ENCODE data around the gene POLR3A.
"Not testable (repeated sequence)": the region's sequence is repeated elsewhere in the genome, so short reads cannot be mapped to it uniquely, and the experiment has no call there.

POLR3A gene

DNA sequence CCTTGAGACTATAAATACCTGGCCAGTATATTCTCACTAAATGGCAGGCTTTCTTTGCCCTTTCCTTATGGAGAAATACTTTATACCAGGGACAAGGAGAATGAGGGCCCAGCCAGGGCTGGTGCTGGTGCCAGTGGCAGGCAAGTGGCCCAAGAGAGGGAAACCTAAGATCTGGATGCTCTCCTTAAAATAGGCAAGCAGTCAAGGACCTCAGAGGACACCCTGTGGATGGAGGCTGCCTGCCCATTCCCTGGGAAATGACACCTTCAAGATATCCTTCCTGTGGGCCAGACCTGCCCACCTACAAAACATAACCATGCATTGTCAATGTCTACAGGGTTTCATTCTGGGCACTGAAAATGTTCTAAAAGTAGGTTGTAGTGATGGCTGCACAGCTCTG lies 29.1 kb downstream of the POLR3A start:
- DNase-seq: no peak
- in situ Hi-C loops (cut with HindIII; ENCODE audit: low pct_ligation_motif_present, low pct_unique_long_range_greater_than_20kb, low sequenced_read_pairs): no loop called here

DNA sequence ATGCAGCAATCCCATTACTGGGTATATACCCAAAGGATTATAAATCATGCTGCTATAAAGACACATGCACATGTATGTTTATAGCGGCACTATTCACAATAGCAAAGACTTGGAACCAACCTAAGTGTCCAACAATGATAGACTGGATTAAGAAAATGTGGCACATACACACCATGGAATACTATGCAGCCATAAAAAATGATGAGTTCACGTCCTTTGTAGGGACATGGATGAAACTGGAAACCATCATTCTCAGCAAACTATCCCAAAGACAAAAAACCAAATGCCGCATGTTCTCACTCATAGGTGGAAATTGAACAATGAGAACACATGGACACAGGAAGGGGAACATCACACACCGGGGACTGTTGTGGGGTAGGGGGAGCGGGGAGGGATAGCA lies 30.5 kb downstream of the POLR3A start:
- in situ Hi-C loops (cut with HindIII; ENCODE audit: low pct_ligation_motif_present, low pct_unique_long_range_greater_than_20kb, low sequenced_read_pairs); DNase-seq: not testable (repeated sequence)

GRCh38 chr10:77993620-77994019 lies 35.7 kb downstream of the POLR3A start:
- no peak for DNase-seq
- in situ Hi-C loops (cut with HindIII; ENCODE audit: low pct_ligation_motif_present, low pct_unique_long_range_greater_than_20kb, low sequenced_read_pairs): no loop called here

DNA sequence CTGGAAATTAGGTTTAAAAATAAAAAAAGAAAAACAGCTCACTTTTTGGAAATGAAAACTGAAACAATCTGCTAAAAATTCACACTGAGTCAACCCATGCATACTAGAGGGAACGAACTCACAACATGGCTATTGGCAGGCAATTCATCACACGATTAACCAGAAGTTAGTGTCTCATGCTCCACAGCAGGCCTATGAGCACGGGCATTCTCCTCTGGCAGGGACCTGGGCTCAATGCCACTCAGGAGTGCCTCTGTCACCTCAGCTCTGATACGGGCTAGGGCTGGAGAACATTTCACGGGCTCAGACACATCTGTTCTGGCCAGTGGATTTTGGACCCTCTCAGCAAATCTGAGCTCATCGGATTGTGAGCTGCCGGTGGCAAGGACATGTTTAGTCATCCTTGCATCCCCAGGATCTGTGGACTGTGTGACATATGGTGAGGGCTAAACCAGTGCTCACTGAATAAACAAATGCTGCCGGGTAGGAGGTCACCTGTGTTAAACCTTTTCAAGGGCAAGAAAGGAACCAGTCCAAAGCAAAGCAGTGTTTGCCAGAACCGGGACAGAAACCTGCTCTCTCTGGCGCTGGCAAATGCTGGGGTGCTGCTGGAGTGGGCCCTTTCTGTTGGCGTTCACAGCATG lies 40.1 kb downstream of the POLR3A start:
- in situ Hi-C loops (cut with HindIII; ENCODE audit: low pct_ligation_motif_present, low pct_unique_long_range_greater_than_20kb, low sequenced_read_pairs): no loop called here
- no peak for DNase-seq

- DNase-seq: no peak
- in situ Hi-C loops (cut with HindIII; ENCODE audit: low pct_ligation_motif_present, low pct_unique_long_range_greater_than_20kb, low sequenced_read_pairs): no loop called here
These were observed 41.6 kb downstream of the POLR3A start for GRCh38 chr10:77987671-77988255.

DNA sequence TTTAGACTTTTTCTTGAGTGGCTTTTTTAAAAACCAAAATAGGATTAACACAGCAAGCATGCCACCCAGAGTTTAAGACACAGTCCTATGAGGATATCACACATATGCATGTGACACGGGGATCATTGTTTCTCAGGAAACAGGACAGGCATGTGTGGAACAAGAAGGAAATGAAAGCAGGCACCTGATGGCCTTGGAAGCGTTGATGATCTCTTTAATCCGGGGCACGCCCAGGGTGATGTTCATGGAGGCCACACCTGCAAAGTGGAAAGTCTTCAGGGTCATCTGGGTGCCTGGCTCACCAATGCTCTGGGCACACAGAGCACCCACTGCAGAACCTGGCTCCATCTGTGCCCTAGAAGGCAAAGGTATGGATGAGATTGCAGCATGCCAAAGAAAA lies 44.3 kb downstream of the POLR3A start:
- in situ Hi-C loops (cut with HindIII; ENCODE audit: low pct_ligation_motif_present, low pct_unique_long_range_greater_than_20kb, low sequenced_read_pairs): no loop called here
- no peak for DNase-seq

- DNase-seq: no peak
- in situ Hi-C loops (cut with HindIII; ENCODE audit: low pct_ligation_motif_present, low pct_unique_long_range_greater_than_20kb, low sequenced_read_pairs): no loop called here
These were observed 45.7 kb downstream of the POLR3A start for GRCh38 chr10:77983384-77984341.

GRCh38 chr10:77981281-77981680 lies 48.0 kb downstream of the POLR3A start:
- no peak for DNase-seq
- in situ Hi-C loops (cut with HindIII; ENCODE audit: low pct_ligation_motif_present, low pct_unique_long_range_greater_than_20kb, low sequenced_read_pairs): no loop called here

- in situ Hi-C loops (cut with HindIII; ENCODE audit: low pct_ligation_motif_present, low pct_unique_long_range_greater_than_20kb, low sequenced_read_pairs): no loop called here
- no peak for DNase-seq
These were observed 50.1 kb downstream of the POLR3A start for GRCh38 chr10:77979221-77979620.

GRCh38 chr10:77978360-77978759 lies 51.0 kb downstream of the POLR3A start:
- no peak for DNase-seq
- in situ Hi-C loops (cut with HindIII; ENCODE audit: low pct_ligation_motif_present, low pct_unique_long_range_greater_than_20kb, low sequenced_read_pairs): no loop called here

DNA sequence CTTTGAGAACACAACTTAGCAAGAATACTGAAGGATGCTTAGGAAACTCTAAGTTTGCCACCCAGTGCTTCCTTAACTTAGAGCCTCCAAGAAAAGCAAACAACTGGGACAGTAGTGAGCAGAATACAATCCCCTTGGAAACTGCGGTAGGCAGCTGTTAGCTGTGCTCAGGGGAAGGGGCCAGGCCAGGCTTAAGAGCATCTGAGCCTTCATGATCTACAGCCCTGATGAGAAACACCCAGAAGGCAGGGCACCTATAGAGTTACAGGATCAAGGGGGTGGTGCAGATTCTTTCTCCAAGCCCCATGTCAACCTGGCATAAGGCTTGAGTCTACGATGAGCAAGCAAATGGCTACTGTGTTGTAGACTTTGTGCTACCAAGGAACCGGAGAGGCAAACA lies 51.4 kb downstream of the POLR3A start:
- in situ Hi-C loops (cut with HindIII; ENCODE audit: low pct_ligation_motif_present, low pct_unique_long_range_greater_than_20kb, low sequenced_read_pairs): no loop called here
- DNase-seq: no peak

DNA sequence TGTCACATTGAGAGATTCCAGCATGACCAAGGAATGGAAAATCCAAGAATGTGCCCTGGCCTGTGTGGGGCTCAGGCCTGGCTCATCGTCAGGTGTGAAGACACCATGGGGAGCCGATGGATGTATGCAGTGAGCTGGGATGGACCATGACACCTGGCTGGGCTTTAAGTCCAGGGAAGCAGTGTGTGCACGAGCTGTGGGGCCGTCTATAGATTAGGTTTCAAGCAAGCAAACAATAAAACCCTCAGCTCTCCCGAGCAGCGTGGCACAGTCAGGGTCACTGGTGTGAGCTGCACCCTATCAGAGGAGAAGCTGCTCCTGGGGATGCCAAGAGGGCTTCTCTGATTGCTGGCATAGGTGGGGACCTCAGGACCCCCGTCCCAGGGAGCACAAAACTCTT lies 52.3 kb downstream of the POLR3A start:
- no peak for DNase-seq
- in situ Hi-C loops (cut with HindIII; ENCODE audit: low pct_ligation_motif_present, low pct_unique_long_range_greater_than_20kb, low sequenced_read_pairs): no loop called here

DNA sequence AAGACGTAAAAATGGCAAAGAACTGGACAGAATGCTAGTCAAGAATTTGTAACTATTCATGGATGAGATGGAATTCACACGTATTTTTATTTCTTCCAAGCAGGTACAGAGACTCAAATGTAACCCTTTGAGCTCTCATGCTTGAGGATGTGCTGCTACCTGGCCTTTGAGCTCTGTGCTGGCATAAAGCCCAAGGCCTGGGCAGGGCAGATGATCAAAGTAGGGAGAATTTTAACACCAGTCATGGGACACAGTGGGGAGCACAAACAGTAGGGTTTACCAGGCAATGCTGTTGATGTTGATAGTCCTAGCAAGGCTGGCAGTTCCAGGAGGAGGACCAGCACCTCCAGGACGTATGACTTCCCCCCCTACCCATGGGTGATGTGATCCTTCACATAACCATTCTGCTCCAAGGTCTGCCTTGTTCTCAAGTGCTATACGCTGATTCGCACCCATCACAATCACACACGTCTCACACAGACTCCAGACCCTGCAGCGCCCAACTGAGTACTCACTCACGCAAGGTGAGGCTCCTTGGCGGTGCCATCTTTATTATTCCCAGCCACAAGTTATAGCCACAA lies 54.1 kb downstream of the POLR3A start:
- in situ Hi-C loops (cut with HindIII; ENCODE audit: low pct_ligation_motif_present, low pct_unique_long_range_greater_than_20kb, low sequenced_read_pairs): no loop called here
- no peak for DNase-seq

DNA sequence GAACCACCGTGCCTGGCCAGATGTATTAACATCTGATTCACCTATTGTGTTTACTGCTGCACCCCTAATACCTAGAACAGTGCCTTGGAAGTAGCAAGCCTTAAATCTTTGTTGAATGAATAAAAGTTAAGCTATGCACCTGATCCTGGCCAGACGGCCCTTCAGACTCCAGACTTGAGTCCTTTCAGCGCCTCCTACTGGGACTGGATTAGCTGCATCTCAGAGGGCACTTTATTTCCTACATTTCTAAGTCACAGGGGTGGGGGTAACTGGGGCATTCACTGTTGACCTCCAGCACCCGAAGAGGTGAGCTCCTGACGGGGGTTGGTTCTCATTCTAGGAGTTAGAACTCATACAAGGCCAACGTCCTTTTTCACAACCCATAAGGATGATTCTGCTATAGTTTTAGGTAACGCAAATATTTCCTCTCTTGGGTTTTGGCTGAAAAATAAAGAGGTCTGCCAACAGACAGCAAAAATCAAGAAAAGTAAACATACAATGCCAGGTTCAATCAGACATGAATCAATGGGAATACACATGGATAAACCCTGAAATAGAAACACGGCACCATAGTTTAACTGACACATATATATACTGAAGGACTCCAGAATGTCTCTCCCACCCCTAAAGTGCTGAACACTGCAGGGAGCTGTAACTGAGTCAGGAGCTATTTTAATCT lies 54.8 kb downstream of the POLR3A start:
- peak; percentile 67 for DNase-seq
- in situ Hi-C loops (cut with HindIII; ENCODE audit: low pct_ligation_motif_present, low pct_unique_long_range_greater_than_20kb, low sequenced_read_pairs): no loop called here

DNA sequence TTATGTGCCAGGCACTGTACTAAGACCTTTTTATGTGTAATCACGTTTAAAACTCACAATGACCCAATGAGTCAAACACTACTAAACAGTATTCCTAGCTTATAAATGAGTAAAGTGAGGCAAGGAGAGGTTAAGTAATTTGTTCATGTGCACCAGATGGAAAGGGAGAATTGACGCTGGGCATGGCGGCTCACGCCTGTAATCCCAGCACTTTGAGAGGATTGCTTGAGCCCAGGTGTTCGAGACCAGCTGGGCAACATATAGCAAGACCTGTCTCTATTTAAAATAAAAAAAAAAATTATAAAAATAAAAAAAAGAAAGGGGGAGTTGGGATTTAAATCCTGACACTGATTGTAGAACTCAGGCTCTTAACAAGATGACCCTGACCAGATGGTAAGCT lies 56.0 kb downstream of the POLR3A start:
- in situ Hi-C loops (cut with HindIII; ENCODE audit: low pct_ligation_motif_present, low pct_unique_long_range_greater_than_20kb, low sequenced_read_pairs): no loop called here
- no peak for DNase-seq

DNA sequence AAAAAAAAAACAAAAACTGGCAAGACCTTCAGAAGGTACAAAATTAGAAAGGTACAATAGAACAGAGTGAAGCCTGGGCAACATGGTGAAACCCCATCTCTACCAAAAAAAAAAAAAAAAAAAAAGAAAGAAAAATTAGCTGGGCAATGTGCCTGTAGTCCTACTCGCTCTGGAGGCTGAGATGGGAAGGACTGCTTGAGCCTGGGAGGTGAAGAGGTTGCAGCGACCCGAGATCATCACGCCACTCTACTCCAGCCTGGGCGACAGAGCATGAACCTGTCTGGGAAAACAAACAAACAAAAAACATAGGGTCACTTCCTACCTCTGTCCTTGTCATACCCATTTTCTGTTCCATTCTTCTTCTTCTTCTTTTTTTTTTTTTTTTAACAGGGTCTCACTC lies 57.2 kb downstream of the POLR3A start:
- no peak for DNase-seq
- in situ Hi-C loops (cut with HindIII; ENCODE audit: low pct_ligation_motif_present, low pct_unique_long_range_greater_than_20kb, low sequenced_read_pairs): no loop called here

- no peak for DNase-seq
- in situ Hi-C loops (cut with HindIII; ENCODE audit: low pct_ligation_motif_present, low pct_unique_long_range_greater_than_20kb, low sequenced_read_pairs): no loop called here
These were observed 57.5 kb downstream of the POLR3A start for GRCh38 chr10:77971804-77972144.

DNA sequence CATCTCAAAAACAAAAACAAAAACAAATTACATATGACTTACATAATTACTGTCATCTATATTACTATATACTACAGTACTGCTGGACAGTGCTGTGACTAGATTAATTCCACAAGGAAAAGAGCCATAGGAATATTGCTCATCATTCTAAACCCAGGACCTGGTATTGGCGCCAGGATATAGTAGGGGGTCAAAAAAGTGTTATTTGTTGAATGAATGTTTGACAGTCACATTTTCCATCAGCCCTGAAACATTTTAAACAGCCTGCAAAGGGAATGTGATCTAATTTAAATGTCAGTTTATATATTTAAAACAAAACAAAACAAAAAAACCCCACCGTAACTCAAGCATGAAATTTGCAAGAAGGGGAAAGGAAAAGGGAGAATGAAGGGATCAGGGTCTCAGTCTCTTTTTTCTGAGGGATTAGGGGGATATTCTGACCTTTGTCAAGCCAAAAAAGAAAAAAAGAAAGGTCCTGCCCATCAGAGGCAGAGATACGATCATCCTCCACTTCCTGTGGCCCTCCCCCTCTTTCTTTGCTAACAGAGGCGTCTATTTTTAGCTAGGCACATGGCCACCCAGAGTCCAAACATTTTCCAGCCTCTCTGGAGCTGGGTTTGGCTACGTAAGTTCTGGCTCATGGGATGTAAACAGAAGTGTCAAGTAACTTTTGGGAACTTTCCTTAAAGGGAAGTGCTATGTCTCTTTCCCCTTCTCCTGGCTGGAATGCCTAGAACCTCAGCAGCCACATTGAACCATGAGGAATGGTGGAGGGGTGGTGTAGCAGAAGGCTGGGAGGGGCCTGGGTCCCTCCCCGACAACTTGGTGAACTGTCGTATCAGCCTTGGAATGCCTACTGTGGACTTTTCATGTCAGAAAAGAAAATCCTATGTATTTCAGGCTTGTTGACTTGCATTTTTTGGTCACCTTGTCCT lies 58.2 kb downstream of the POLR3A start:
- in situ Hi-C loops (cut with HindIII; ENCODE audit: low pct_ligation_motif_present, low pct_unique_long_range_greater_than_20kb, low sequenced_read_pairs): no loop called here
- DNase-seq: no peak

All from ACHN (cell line).